Activated CD4-positive, alpha-beta memory T cell treated with anti-CD3 and anti-CD28 coated beads for 36 hours (primary cell): ENCODE data around the gene SLC39A11. TPM values are rescaled to one million over a fixed set of nuclear protein-coding genes. Genes with fewer than 3 reads are reported as not detected.

Source experiments
- CTCF ChIA-PET: fragments of 350-600 bp; sonication (Branson Sonifier 250); formaldehyde crosslinking; loops from one replicate; lab custom pipeline; 2021; ENCODE audit warnings: antibody characterized with exemption, inconsistent platforms; lab: Charles Lee
- POLR2A ChIA-PET: fragments of 350-600 bp; sonication (Branson Sonifier 250); formaldehyde crosslinking; loops from one replicate; lab custom pipeline; 2021; ENCODE audit warnings: antibody characterized with exemption; lab: Charles Lee
- DNase-seq: peaks from one replicate; pipeline ENCODE4 v3.0.0-alpha.2; 2020
- H3K27ac Mint-ChIP-seq: one replicate; pipeline ENCODE4 v1.8.0; 2021; ENCODE audit warnings: mixed read lengths
- H3K27me3 Mint-ChIP-seq: one replicate; pipeline ENCODE4 v1.8.0; 2021; ENCODE audit warnings: mixed read lengths
- H3K36me3 Mint-ChIP-seq: one replicate; pipeline ENCODE4 v1.8.0; 2021; ENCODE audit warnings: mixed read lengths
- H3K4me1 Mint-ChIP-seq: one replicate; pipeline ENCODE4 v1.8.0; 2021; ENCODE audit warnings: low read depth, mixed read lengths
- H3K4me3 Mint-ChIP-seq: one replicate; pipeline ENCODE4 v1.8.0; 2021; ENCODE audit warnings: mild to moderate bottlenecking, mixed read lengths
- H3K9me3 Mint-ChIP-seq: one replicate; pipeline ENCODE4 v1.8.0; 2021; ENCODE audit warnings: mixed read lengths
- intact Hi-C: fragments of 100-400 bp; cut with micrococcal nuclease; formaldehyde crosslinking; loops from one replicate; pipeline ENCODE4 v1.15.1; 2023
- total RNA-seq, 2 experiments: library from RNA; stranded (reverse); gene quantifications; one replicate each; pipeline ENCODE4 v1.2.3, GENCODE V29; 2021

SLC39A11 gene
- total RNA-seq, 2 experiments from 2014 or later = 14.9 to 15.2 TPM

- CTCF ChIA-PET = interaction anchor here (1.2 kb wide), 1 partner anchor 19 kb away, joined by 3 read pairs; no protein-coding TSS in a partner anchor
- H3K4me1 Mint-ChIP-seq = no peaks in the 10 kb centered on the region
- H3K27ac Mint-ChIP-seq = no peak overlapping the region
- POLR2A ChIA-PET = no interaction called here
- H3K4me3 Mint-ChIP-seq = no peak overlapping the region
- H3K9me3 Mint-ChIP-seq = no peaks in the 10 kb centered on the region
- H3K36me3 Mint-ChIP-seq = no peaks in the 10 kb centered on the region
- intact Hi-C loops = no loop called here
- no peaks in the 10 kb centered on the region for H3K27me3 Mint-ChIP-seq
- DNase-seq = no peak
Measured at GRCh38 chr17:72967277-72967970, 125.1 kb downstream of the SLC39A11 start.

DNA sequence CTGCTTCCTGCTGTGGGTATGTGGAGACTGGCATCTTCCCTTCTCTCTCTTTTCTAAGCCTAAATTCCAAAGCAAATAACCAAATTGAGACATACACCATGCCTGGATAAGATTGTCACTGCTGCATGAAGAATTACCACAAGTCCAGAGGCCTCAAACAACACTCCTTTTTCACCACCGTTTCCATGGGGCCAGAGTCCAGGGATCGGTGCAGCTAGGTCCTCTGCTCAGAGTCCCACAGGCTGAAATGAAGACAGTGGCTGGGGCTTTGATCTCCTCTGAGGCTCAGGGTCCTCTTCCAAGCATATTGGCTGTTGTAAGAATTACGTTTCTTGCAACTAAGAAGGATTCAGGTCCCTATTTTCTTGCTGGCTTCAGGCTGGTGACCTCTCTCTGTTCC, 130.4 kb downstream of the SLC39A11 start:
- H3K4me1 Mint-ChIP-seq = no peaks in the 10 kb centered on the region
- POLR2A ChIA-PET = no interaction called here

DNA sequence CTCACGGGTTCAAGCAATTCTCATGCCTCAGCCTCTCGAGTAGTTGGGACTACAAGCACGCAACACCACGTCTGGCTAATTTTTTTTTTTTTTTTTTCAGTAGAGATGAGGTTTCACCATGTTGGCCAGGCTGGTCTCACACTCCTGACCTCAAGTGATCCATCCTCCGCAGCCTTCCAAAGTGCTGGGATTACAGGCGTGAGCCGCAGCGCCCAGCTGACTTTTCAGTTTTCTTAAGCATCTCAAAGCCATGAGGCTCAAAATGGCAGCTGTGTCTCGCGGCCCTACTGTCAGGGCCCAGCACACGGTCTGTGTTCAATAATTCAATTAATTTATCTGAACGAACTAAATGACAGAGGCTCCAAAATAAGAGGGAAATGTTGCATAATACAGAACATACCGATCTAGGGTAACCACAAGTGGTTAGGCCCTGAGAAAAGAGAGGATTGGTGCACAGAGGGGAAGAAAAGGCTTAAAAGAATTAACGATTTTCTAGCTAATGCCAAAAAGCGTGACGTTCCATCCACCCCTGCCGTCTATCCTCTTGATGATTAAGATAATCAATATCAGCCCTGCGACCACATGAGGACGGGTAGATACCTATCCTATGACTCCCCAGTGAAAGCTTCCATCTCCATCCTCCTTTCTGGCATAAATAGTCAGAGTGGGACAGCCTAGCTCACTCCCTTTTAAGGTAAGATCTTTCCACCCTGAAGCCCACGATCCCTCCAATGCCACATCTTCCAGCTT, 136.9 kb downstream of the SLC39A11 start:
- H3K4me3 Mint-ChIP-seq = no peak overlapping the region
- no peaks in the 10 kb centered on the region for H3K4me1 Mint-ChIP-seq
- ChIA-PET POLR2A (no interaction called here), CTCF (interaction anchor here (0.8 to 1.2 kb wide), 2 partner anchors 30 to 228 kb away, joined by 3 read pairs; no protein-coding TSS in a partner anchor)
- no peak for DNase-seq
- intact Hi-C loops = no loop called here
- H3K36me3 Mint-ChIP-seq = no peaks in the 10 kb centered on the region
- no peak overlapping the region for H3K27ac Mint-ChIP-seq
- H3K27me3 Mint-ChIP-seq = no peaks in the 10 kb centered on the region
- no peaks in the 10 kb centered on the region for H3K9me3 Mint-ChIP-seq

More for the DNA sequence above, 130.4 kb downstream of the SLC39A11 start:
- Mint-ChIP-seq H3K27me3 (no peaks in the 10 kb centered on the region), H3K4me3 (no peak overlapping the region), H3K36me3 (no peaks in the 10 kb centered on the region), H3K27ac (no peak overlapping the region), H3K9me3 (no peaks in the 10 kb centered on the region)
- CTCF ChIA-PET = no interaction called here
- DNase-seq = no peak
- intact Hi-C loops = no loop called here

DNA sequence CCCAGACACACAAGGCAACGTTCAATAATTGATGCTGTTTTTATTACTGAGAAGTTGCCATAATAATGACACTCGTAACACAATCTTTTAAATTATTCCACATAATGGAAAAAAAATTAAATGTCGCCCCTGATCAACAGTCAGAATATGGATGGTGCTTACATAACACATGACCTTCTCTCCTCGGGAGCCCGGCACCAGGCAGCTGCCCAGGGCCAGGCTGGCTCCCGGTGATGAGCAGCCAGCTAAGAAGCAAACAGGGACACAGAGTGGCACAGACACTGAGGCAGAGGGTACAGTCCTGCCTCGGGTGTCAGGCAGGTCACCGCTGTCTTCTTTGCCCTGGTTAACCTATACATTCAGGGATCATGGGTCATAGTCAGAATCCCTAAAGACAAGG, 137.9 kb downstream of the SLC39A11 start:
- H3K9me3 Mint-ChIP-seq = no peaks in the 10 kb centered on the region
- H3K4me3 Mint-ChIP-seq = no peak overlapping the region
- H3K4me1 Mint-ChIP-seq = no peaks in the 10 kb centered on the region
- POLR2A ChIA-PET = no interaction called here
- intact Hi-C loops = no loop called here
- CTCF ChIA-PET = no interaction called here
- no peaks in the 10 kb centered on the region for H3K27me3 Mint-ChIP-seq
- no peaks in the 10 kb centered on the region for H3K36me3 Mint-ChIP-seq
- DNase-seq = no peak
- no peak overlapping the region for H3K27ac Mint-ChIP-seq

- no peak overlapping the region for H3K4me3 Mint-ChIP-seq
- ChIA-PET POLR2A (no interaction called here), CTCF (interaction anchor here (0.9 kb wide), 2 partner anchors 32 to 228 kb away, joined by 3 read pairs; no protein-coding TSS in a partner anchor)
- DNase-seq = no peak
- intact Hi-C loops = no loop called here
- no peaks in the 10 kb centered on the region for H3K27me3 Mint-ChIP-seq
- no peak overlapping the region for H3K27ac Mint-ChIP-seq
- no peaks in the 10 kb centered on the region for H3K36me3 Mint-ChIP-seq
- H3K4me1 Mint-ChIP-seq = no peaks in the 10 kb centered on the region
- no peaks in the 10 kb centered on the region for H3K9me3 Mint-ChIP-seq
Measured at GRCh38 chr17:72953621-72954020, 138.9 kb downstream of the SLC39A11 start.

DNA sequence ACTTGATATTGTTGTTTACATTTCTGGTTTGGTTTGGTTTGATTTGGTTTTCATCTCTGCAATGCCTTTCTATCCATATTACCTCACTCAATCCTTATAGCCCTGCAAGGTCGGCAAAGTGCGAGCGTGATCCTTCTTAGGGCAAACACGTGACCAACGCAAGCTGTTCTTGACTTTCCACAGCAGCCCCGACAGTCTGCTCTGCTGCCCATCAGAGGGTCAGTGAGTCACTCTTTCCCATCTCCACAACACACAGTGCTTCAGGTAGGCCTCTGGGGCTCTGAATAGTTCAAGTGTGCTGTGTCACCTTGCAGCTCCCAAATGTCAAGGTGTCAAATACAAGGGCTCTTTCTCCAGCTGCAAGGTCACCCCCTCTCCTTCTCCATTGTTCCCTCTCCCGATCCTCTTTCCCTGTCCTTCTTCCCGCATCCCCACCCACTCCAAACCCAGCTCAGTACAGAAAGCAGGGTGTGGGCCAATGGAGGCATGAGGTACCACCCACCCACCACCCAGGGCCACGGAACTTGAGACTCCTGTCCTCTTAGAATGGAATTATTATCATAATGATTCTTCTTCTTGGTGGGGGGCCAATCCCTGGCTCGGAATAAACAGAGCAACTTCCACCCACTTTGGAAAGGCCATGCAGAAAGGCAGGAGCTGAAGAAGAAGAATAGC, 139.7 kb downstream of the SLC39A11 start:
- intact Hi-C loops = no loop called here
- H3K4me1 Mint-ChIP-seq = no peaks in the 10 kb centered on the region
- no peak for DNase-seq
- H3K36me3 Mint-ChIP-seq = no peaks in the 10 kb centered on the region
- H3K27me3 Mint-ChIP-seq = no peaks in the 10 kb centered on the region
- CTCF ChIA-PET = interaction anchor here (0.9 to 1.0 kb wide), 3 partner anchors 33 to 417 kb away, joined by 3 to 4 read pairs (median 3); no protein-coding TSS in a partner anchor
- POLR2A ChIA-PET = no interaction called here
- no peak overlapping the region for H3K4me3 Mint-ChIP-seq
- H3K9me3 Mint-ChIP-seq = no peaks in the 10 kb centered on the region
- no peak overlapping the region for H3K27ac Mint-ChIP-seq

DNA sequence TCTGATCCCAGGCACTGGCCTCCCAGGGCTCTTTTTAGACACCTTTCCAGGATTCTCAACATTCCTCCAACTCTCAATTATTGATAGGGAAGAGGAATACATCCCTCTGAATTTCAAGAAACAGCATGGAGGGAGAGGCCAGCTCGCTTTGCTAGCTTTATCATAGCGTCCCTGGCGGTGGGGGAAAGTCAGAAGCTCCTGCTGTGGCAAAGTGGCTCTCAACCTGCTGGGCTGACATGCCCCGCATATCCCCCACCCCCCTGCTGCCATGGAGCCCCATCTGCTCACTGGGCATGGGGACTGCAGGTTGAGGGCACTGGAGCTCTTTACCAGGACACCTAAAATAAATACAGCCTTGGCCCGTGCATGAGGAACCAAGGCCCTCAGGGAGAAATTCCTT, 140.3 kb downstream of the SLC39A11 start:
- ChIA-PET CTCF (interaction anchor here (0.7 to 1.0 kb wide), 2 partner anchors 393 to 418 kb away, joined by 3 to 4 read pairs; no protein-coding TSS in a partner anchor), POLR2A (no interaction called here)
- H3K27me3 Mint-ChIP-seq = no peaks in the 10 kb centered on the region
- no peak overlapping the region for H3K4me3 Mint-ChIP-seq
- no peaks in the 10 kb centered on the region for H3K9me3 Mint-ChIP-seq
- intact Hi-C loops = no loop called here
- peaks cover 4% of the 10 kb centered on the region for H3K36me3 Mint-ChIP-seq
- no peak for DNase-seq
- H3K4me1 Mint-ChIP-seq = no peaks in the 10 kb centered on the region
- no peak overlapping the region for H3K27ac Mint-ChIP-seq

- intact Hi-C loops = no loop called here
- no peaks in the 10 kb centered on the region for H3K4me1 Mint-ChIP-seq
- peaks cover 6% of the 10 kb centered on the region for H3K36me3 Mint-ChIP-seq
- no peaks in the 10 kb centered on the region for H3K9me3 Mint-ChIP-seq
- ChIA-PET CTCF (interaction anchor here (0.6 to 1.2 kb wide), 2 partner anchors 31 to 394 kb away, joined by 4 read pairs; no protein-coding TSS in a partner anchor), POLR2A (no interaction called here)
- no peak overlapping the region for H3K4me3 Mint-ChIP-seq
- no peak for DNase-seq
- no peak overlapping the region for H3K27ac Mint-ChIP-seq
- no peaks in the 10 kb centered on the region for H3K27me3 Mint-ChIP-seq
Measured at GRCh38 chr17:72950242-72950931, 142.1 kb downstream of the SLC39A11 start.

DNA sequence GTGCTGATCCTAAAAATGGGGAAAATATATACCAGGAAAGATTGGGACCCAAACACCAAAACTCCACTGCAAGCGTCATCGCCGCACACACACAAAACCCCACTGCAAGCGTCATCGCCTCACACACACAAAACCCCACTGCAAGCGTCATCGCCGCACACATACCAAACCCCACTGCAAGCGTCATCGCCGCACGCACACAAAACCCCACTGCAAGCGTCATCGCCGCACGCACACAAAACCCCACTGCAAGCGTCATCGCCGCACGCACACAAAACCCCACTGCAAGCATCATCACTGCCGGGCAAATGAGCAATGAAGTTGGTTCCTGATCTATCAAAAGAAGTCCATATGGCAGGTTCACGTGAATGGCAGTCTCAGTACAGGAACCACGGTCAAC, 144.4 kb downstream of the SLC39A11 start:
- Mint-ChIP-seq H3K4me1 (no peaks in the 10 kb centered on the region), H3K9me3 (no peaks in the 10 kb centered on the region), H3K36me3 (peaks cover 9% of the 10 kb centered on the region), H3K27ac (no peak overlapping the region), H3K4me3 (no peak overlapping the region), H3K27me3 (no peaks in the 10 kb centered on the region)
- no peak for DNase-seq
- intact Hi-C loops = no loop called here
- ChIA-PET CTCF (interaction anchor here (1.1 to 1.5 kb wide), 2 partner anchors 38 to 221 kb away, joined by 3 to 5 read pairs; no protein-coding TSS in a partner anchor), POLR2A (no interaction called here)

DNA sequence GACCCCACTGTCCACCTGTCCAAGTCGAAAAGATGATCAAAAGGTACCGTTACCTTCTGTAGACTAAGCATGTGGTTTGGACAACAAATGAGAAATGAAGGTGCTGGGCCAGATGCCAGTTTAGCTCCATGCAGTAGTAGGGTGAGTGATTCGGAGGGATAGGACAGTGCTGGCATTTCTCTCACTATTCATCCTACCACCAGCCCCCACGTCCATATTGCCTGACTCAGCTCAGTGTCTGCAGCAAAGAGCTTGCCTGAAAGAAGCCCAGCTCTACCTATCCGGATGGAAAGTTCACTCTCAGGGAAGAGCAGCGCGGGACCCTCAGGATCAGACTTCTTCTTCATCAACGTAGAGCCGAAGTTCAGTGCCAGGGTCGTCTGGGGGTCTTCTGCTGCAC, 145.0 kb downstream of the SLC39A11 start:
- Mint-ChIP-seq H3K4me1 (no peaks in the 10 kb centered on the region), H3K27me3 (no peaks in the 10 kb centered on the region), H3K9me3 (no peaks in the 10 kb centered on the region), H3K36me3 (peaks cover 9% of the 10 kb centered on the region), H3K4me3 (no peak overlapping the region), H3K27ac (no peak overlapping the region)
- CTCF ChIA-PET = no interaction called here
- POLR2A ChIA-PET = no interaction called here
- intact Hi-C loops = no loop called here
- no peak for DNase-seq

DNA sequence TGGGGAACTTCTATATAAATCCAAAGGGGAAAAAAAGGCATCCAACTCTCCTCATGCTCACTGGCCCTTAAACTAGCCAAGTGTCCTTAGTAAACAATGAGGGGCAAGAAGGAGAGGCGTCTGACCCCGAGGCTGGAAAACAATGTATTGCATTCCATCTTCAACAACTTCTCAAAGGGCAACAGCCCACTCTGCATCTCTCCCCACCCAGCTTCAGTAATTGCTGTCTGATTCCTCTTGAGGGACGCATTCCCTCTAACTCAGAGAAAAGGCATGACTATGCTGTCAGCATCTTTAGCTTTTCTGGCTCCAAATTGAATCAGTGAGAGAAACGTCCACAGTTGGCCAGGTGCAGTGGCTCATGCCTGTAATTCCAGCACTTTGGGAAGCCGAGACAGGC, 145.8 kb downstream of the SLC39A11 start:
- Mint-ChIP-seq H3K4me1 (no peaks in the 10 kb centered on the region), H3K36me3 (peaks cover 11% of the 10 kb centered on the region), H3K27ac (no peak overlapping the region), H3K9me3 (no peaks in the 10 kb centered on the region), H3K4me3 (no peak overlapping the region), H3K27me3 (no peaks in the 10 kb centered on the region)
- POLR2A ChIA-PET = no interaction called here
- CTCF ChIA-PET = no interaction called here
- intact Hi-C loops = no loop called here
- DNase-seq = no peak
